Thyroid gland (tissue), 4 donors: ENCODE results near the gene SLC6A6.

Experiments
- POLR2A ChIP-seq, 2 donors: fragments of 450-650 bp; IDR thresholded peaks; one replicate each; pipeline ENCODE4 v1.6.1; 2017; ENCODE audit warnings: antibody characterized with exemption in 2 of 2, mild to moderate bottlenecking in 2 of 2, moderate library complexity in 1 of 2
- TF ChIP-seq, protein P1 (sequence below), 6 experiments: fragments of 200-600 bp in 3 of 6; fragments of 450-650 bp in 3 of 6; sonication (generic) in 3 of 6; IDR thresholded peaks; one replicate each; pipeline ENCODE4 v1.5.1; 2016 to 2019; ENCODE audit warnings: antibody characterized with exemption in 6 of 6, mild to moderate bottlenecking in 2 of 6, inconsistent platforms in 1 of 6, moderate library complexity in 1 of 6

GRCh38 chr3:14441240-14441919, 39.0 kb downstream of the SLC6A6 start:
- TF ChIP-seq, protein P1, sequence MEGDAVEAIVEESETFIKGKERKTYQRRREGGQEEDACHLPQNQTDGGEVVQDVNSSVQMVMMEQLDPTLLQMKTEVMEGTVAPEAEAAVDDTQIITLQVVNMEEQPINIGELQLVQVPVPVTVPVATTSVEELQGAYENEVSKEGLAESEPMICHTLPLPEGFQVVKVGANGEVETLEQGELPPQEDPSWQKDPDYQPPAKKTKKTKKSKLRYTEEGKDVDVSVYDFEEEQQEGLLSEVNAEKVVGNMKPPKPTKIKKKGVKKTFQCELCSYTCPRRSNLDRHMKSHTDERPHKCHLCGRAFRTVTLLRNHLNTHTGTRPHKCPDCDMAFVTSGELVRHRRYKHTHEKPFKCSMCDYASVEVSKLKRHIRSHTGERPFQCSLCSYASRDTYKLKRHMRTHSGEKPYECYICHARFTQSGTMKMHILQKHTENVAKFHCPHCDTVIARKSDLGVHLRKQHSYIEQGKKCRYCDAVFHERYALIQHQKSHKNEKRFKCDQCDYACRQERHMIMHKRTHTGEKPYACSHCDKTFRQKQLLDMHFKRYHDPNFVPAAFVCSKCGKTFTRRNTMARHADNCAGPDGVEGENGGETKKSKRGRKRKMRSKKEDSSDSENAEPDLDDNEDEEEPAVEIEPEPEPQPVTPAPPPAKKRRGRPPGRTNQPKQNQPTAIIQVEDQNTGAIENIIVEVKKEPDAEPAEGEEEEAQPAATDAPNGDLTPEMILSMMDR (IDR thresholded peaks at IDR 0.05): no peak
- TF ChIP-seq POLR2A (IDR thresholded peaks at IDR 0.05): no peak
